Coronary artery (tissue), 2 donors: ENCODE data around the gene JAG2.
A peak's percentile ranks its signal among the peaks of the same experiment; 100 is the strongest.

ENCODE experiments used
- DNase-seq: peaks from one replicate; pipeline ENCODE4 v3.0.0-alpha.2; 2017; ENCODE audit warnings: low spot score
- H3K27ac ChIP-seq, 2 donors: fragments of 200-600 bp; sonication (generic); one replicate each; pipeline ENCODE4 v1.5.1; 2016 to 2019
- H3K4me3 ChIP-seq: fragments of 200-600 bp; sonication (generic); 2 replicates; pipeline ENCODE4 v1.5.1; 2016; ENCODE audit warnings: mild to moderate bottlenecking, moderate library complexity
- TF ChIP-seq, protein P1 (sequence below): fragments of 200-600 bp; sonication (generic); IDR thresholded peaks from one replicate; pipeline ENCODE4 v1.5.1; 2019; ENCODE audit warnings: antibody characterized with exemption

JAG2 gene

DNA sequence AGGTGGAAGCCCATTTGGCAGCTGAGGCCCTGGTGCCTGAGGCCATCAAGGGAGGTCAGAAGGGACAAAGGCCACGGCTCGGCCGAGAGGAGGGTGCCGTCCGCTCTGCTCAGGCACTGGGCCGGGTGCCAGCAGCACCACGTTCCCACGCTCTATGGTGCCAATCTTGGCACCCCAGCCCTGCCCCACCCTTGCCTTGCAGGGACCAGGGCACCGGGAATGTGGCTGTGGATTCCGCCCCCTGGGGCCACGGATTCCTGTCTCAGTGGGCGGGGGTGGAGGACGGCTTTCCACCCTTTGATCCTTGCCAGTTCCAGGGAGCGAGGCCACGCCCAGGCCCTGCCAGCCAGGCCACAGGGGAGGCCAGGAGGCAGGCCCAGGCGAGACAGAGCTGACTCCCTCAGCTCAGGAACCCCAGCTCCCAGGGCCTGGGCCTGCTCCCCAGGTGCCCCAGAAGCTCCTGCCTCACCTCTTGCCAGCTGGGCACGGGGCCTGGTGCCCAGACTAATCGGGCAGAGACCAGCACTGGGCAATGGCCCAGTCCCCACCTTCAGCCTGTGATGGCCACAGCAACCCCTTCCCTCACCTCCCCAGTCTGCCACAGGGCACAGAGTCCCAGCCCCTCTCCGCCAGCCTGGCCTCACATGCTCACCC is 76.9 kb downstream of the JAG2 start:
- H3K4me3 ChIP-seq, result peak overlapping the region; percentile 85
- TF ChIP-seq, protein P1, sequence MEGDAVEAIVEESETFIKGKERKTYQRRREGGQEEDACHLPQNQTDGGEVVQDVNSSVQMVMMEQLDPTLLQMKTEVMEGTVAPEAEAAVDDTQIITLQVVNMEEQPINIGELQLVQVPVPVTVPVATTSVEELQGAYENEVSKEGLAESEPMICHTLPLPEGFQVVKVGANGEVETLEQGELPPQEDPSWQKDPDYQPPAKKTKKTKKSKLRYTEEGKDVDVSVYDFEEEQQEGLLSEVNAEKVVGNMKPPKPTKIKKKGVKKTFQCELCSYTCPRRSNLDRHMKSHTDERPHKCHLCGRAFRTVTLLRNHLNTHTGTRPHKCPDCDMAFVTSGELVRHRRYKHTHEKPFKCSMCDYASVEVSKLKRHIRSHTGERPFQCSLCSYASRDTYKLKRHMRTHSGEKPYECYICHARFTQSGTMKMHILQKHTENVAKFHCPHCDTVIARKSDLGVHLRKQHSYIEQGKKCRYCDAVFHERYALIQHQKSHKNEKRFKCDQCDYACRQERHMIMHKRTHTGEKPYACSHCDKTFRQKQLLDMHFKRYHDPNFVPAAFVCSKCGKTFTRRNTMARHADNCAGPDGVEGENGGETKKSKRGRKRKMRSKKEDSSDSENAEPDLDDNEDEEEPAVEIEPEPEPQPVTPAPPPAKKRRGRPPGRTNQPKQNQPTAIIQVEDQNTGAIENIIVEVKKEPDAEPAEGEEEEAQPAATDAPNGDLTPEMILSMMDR, result no peak

DNA sequence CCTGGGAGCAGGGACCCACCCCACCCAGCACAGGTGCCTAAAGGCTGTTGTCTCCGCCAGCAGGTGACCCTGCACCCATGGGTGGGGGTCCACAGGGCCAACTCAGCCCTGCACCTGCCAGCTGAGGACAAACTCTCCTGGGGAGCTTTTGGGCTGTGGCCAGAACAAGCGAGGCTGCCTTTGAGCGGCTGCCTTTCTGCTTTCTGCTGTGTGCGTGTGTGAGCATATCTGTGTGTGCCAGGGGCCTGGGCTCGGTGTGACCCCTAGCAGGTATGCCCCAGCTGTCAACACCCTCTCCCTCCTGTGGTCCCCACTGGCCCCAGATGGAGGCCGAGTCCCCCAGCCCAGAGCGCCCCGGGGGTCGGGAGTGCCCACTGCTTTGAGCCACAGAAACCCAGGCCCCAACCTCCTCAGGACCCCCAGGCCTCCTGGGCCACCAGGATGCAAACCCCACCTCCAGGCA is 77.5 kb downstream of the JAG2 start:
- DNase-seq, result no peak
- Histone ChIP-seq H3K27ac (peak overlapping the region; percentile 77 to 89), H3K4me3 (peak overlapping the region; percentile 85)
- TF ChIP-seq, protein P1, result no peak

More for the DNA sequence above, 76.9 kb downstream of the JAG2 start:
- peak overlapping the region; percentile 77 to 89 for H3K27ac ChIP-seq
- DNase-seq, result peak; percentile 94
